Activated CD4-positive, alpha-beta T cell treated with anti-CD3 and anti-CD28 coated beads for 36 hours (primary cell): ENCODE measurements around the gene TCL1B. TPM values are rescaled to one million over a fixed set of nuclear protein-coding genes. Genes with fewer than 3 reads are reported as not detected.
"Not testable (repeated sequence)": the region's sequence is repeated elsewhere in the genome, so short reads cannot be mapped to it uniquely, and the experiment has no call there.

Experiments used
- ATAC-seq: fragments of 200-7000 bp; cut with Tn5 transposase; one replicate; pipeline ENCODE4 v1.10.0; 2021; ENCODE audit warnings: mild to moderate bottlenecking, moderate library complexity
- CTCF ChIA-PET: fragments of 350-600 bp; sonication (Branson Sonifier 250); formaldehyde crosslinking; loops from one replicate; lab custom pipeline; 2021; ENCODE audit warnings: antibody characterized with exemption; lab: Charles Lee
- POLR2A ChIA-PET: fragments of 350-600 bp; sonication (Branson Sonifier 250); formaldehyde crosslinking; loops from one replicate; lab custom pipeline; 2021; ENCODE audit warnings: antibody characterized with exemption, inconsistent platforms; lab: Charles Lee
- DNase-seq: peaks from one replicate; pipeline ENCODE4 v3.0.0-alpha.2; 2020
- H3K27ac Mint-ChIP-seq: one replicate; pipeline ENCODE4 v1.8.0; 2021; ENCODE audit warnings: mixed read lengths
- H3K27me3 Mint-ChIP-seq: one replicate; pipeline ENCODE4 v1.8.0; 2021; ENCODE audit warnings: mixed read lengths
- H3K36me3 Mint-ChIP-seq: one replicate; pipeline ENCODE4 v1.8.0; 2021; ENCODE audit warnings: low read depth, mixed read lengths
- H3K4me1 Mint-ChIP-seq: one replicate; pipeline ENCODE4 v1.8.0; 2021; ENCODE audit warnings: mixed read lengths
- H3K4me3 Mint-ChIP-seq: one replicate; pipeline ENCODE4 v1.8.0; 2021; ENCODE audit warnings: mild to moderate bottlenecking, moderate library complexity, mixed read lengths
- H3K9me3 Mint-ChIP-seq: one replicate; pipeline ENCODE4 v1.8.0; 2021; ENCODE audit warnings: low read depth, mixed read lengths
- intact Hi-C, 2 experiments: fragments of 100-400 bp; cut with DNase I in 1 of 2; cut with micrococcal nuclease in 1 of 2; formaldehyde crosslinking; loops; one replicate each; pipeline versions ENCODE4 v1.14.2 to v1.15.1; 2022 to 2024; cut with DNase I, micrococcal nuclease
- total RNA-seq, 2 experiments: library from RNA; stranded (reverse); gene quantifications; one replicate each; pipeline ENCODE4 v1.2.3, GENCODE V29; 2021

The TCL1B gene
- total RNA-seq, 2 experiments from 2014 or later = not detected

DNA sequence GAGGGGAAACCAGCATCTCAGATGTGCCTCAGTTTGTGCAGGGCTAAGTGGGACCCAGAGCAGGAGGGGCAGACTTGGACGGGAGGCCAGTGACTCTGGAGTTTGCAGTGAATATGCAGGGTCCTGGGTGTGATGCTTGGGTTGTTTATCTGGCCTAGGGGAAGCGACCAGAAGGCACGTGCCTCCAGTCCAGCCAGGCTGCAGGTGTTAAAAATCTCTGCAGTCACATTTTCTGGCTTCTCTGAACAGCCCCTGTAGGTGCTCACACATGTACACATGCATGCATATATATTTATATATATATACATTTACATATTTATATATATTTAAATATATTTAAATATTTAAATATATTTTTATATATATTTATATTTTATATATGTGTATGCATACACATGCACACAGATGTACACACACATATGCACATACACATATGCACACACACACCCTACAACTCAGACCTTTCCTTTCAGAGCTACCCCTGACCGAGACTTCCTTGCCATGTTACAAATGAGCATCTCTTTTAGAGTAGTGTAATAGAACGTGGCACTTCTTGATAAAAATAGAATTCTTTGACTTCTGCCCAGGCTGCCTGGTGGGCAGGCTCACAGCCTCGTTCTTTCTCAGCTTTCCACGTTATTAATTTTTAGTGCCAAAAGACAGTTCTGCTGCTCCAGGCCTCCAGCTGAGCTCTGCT lies 26.8 kb upstream of the TCL1B start:
- DNase-seq (no peak), ATAC-seq (no peak)
- intact Hi-C loops = no loop called here
- H3K4me1 Mint-ChIP-seq = peaks cover 4% of the 10 kb centered on the region
- no peak overlapping the region for H3K27ac Mint-ChIP-seq
- H3K9me3 Mint-ChIP-seq = no peaks in the 10 kb centered on the region
- CTCF ChIA-PET = interaction anchor here (0.5 kb wide), 1 partner anchor 14 kb away, joined by 3 read pairs; no protein-coding TSS in a partner anchor
- no peak overlapping the region for H3K4me3 Mint-ChIP-seq
- no peaks in the 10 kb centered on the region for H3K36me3 Mint-ChIP-seq
- peaks cover 16% of the 10 kb centered on the region for H3K27me3 Mint-ChIP-seq
- POLR2A ChIA-PET = no interaction called here

DNA sequence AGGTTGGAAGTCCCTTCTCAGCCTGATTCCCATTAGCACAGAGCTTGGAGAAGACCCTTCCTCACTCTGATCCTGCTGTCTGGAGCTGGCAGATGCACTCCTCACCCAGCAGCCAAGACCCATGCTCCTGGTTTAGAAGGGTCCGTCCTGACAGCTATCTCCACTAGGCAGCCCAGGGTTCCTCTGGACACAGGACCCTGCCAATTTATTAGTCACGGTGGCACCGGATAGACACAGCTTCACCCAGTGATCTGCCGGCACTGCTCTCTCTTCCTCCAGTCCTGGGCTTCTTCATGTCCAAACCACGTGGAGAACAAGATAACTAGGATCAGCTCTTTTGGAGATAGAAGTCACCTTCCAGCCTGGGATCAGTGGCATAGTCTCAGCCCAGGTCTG lies 26.2 kb upstream of the TCL1B start:
- no peaks in the 10 kb centered on the region for H3K36me3 Mint-ChIP-seq
- peaks cover 4% of the 10 kb centered on the region for H3K4me1 Mint-ChIP-seq
- H3K27ac Mint-ChIP-seq = no peak overlapping the region
- peaks cover 16% of the 10 kb centered on the region for H3K27me3 Mint-ChIP-seq
- ATAC-seq (no peak), DNase-seq (no peak)
- no peaks in the 10 kb centered on the region for H3K9me3 Mint-ChIP-seq
- intact Hi-C loops = loop anchor here in 1 of 2 experiments (5.0 kb wide), 1 partner anchor 98 kb away; no protein-coding TSS in a partner anchor
- no peak overlapping the region for H3K4me3 Mint-ChIP-seq
- CTCF ChIA-PET = interaction anchor here (0.5 kb wide), 1 partner anchor 13 kb away, joined by 3 read pairs; no protein-coding TSS in a partner anchor
- POLR2A ChIA-PET = no interaction called here

DNA sequence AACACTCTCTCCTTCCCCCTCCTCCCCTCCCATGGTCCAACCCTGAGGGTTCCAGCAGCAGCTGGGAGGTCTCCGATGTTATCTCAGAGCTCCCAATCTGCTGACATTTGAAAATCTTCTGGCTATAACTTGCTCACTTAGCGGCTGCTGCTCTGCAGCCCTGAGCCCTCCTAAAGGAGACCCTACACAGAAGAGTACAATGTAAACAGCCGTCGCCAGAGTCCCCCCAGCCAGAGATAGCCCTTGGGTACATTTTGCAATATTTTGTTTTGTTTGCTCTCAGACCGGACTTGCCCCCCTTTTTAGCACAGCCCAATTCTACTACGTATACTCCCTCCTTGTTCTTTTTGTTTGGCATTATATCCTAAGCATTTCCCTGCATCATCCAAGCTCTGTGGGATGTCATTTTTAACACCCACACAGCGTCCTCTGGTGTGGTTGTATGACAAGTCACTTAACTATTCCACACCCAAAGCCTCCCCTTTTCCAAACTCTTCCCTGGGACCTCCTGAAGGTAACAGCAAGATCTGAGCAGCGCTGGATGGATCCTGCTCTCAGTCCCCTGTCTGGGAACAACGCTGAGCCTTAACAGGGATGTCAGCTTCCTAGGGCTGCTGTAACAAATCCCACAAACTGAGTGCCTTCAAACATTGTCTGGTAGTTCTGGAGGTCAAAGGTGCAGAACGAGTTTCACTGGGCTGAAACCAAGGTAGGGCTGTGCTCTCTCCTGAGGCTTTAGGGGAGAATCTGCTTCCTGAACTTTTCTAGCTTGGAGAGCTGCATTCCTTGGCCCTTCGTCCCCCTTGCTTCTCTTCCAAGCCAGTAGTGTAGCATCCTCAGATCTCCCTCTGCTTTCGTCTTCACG lies 25.3 kb upstream of the TCL1B start:
- Mint-ChIP-seq H3K27me3 (peaks cover 16% of the 10 kb centered on the region), H3K27ac (no peak overlapping the region), H3K9me3 (no peaks in the 10 kb centered on the region), H3K4me3 (no peak overlapping the region), H3K36me3 (no peaks in the 10 kb centered on the region), H3K4me1 (peaks cover 4% of the 10 kb centered on the region)
- ChIA-PET POLR2A (interaction anchor here (0.6 kb wide), 1 partner anchor 360 kb away, joined by 3 read pairs; no protein-coding TSS in a partner anchor), CTCF (no interaction called here)
- ATAC-seq (no peak), DNase-seq (no peak)
- intact Hi-C loops = loop anchor here in 1 of 2 experiments (5.0 kb wide), 1 partner anchor 99 kb away; no protein-coding TSS in a partner anchor

DNA sequence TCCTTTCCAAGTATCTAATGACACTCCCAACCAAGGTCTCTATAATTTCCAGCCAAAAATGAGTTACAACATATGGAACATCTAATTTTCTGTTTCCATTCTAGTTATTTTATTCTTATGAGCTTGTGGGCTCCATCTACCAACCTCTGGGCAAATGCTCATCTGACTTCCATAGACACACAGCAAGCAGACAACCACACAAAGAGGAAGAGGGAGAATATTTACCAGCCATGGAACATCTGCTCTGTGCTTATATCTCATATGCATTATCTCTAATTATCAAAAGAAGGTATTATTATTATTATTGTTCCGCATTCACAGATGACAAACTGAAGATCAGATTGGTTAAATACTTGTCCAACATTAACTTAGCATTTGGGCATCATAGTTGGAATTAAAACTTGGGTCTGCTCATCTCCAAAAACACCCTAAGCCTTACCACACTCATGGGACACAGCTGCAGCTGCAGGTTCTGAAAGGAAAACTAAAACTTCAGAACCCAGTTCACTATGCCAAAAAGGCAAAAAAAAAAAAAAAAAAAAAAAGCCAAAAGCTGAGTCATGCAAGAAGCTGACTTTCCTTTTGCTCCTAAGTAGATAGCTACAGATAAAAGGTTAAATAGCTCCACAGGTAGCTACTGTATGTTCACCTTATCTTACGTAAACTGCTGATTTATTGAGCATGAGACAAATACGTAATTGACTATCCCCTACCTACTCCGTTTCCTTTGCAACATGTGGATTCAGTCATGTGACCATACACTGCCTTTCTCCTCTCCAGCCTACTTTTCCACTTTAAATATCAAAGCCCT lies 23.6 kb upstream of the TCL1B start:
- peaks cover 4% of the 10 kb centered on the region for H3K4me1 Mint-ChIP-seq
- H3K27me3 Mint-ChIP-seq = peaks cover 16% of the 10 kb centered on the region
- H3K4me3 Mint-ChIP-seq = no peak overlapping the region
- intact Hi-C loops = loop anchor here in 1 of 2 experiments (5.0 kb wide), 1 partner anchor 100 kb away; no protein-coding TSS in a partner anchor
- ATAC-seq (no peak), DNase-seq (no peak)
- POLR2A ChIA-PET = no interaction called here
- H3K36me3 Mint-ChIP-seq = no peaks in the 10 kb centered on the region
- CTCF ChIA-PET = interaction anchor here (1.0 kb wide), 1 partner anchor 56 kb away, joined by 4 read pairs; no protein-coding TSS in a partner anchor
- no peak overlapping the region for H3K27ac Mint-ChIP-seq
- H3K9me3 Mint-ChIP-seq = no peaks in the 10 kb centered on the region

DNA sequence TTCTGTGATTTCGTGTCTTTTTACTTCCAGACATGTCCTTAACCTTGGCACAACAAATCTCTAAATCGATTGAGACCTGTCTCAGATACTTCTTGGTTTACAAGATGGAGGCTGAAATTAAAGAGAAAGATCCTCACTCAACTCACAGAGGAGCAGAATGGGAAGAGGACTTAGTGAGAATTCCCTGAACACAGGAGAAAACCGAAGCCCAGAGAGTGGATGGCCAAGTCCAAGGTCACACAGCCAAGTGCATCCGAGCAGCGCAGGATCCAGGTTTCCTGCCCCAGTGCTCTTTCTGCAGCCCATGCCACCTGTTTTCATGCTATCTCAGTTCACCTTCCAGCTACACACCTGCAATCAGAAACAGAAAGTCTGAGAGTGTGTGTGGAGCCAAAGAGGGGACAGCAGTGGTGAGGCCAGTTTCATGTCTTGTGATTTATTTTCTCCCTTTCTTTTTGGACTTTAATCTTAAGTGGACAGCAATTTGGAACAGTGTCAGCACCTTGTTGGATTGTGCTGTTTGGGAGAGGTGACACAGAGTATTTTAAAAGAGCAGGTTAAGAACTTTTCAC lies 22.9 kb upstream of the TCL1B start:
- POLR2A ChIA-PET = no interaction called here

DNA sequence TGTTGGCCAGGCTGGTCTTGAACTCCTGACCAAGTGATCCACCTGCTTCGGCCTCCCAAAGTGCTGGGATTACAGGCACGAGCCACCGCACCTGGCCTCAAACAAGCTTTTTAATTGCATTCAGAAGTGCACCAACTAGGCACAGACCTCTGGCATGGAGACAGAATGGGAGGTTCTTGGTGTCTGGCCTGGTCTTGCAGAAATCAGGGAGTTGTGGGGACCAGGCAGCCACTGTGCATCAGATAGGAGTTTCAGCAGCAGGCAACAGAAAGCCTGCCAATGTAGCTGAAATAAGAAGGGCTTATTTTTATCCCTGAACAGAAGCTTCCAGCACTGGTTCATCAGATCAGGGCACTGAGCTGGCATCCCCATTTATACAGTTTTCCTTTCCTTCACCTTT lies 22.2 kb upstream of the TCL1B start:
- peaks cover 10% of the 10 kb centered on the region for H3K27me3 Mint-ChIP-seq
- no peak overlapping the region for H3K27ac Mint-ChIP-seq
- CTCF ChIA-PET = interaction anchor here (1.1 kb wide), 1 partner anchor 10 kb away, joined by 3 read pairs; no protein-coding TSS in a partner anchor
- no peaks in the 10 kb centered on the region for H3K36me3 Mint-ChIP-seq
- H3K9me3 Mint-ChIP-seq = no peaks in the 10 kb centered on the region
- intact Hi-C loops = loop anchor here in 1 of 2 experiments (5.0 kb wide), 1 partner anchor 102 kb away; no protein-coding TSS in a partner anchor
- no peak for DNase-seq
- POLR2A ChIA-PET = no interaction called here
- H3K4me3 Mint-ChIP-seq = no peak overlapping the region
- peaks cover 4% of the 10 kb centered on the region for H3K4me1 Mint-ChIP-seq
- no peak for ATAC-seq

More for the DNA sequence above, 22.9 kb upstream of the TCL1B start:
- H3K36me3 Mint-ChIP-seq = no peaks in the 10 kb centered on the region
- H3K4me3 Mint-ChIP-seq = no peak overlapping the region
- H3K27me3 Mint-ChIP-seq = peaks cover 13% of the 10 kb centered on the region
- CTCF ChIA-PET = interaction anchor here (1.0 to 1.1 kb wide), 2 partner anchors 11 to 57 kb away, joined by 3 to 4 read pairs; no protein-coding TSS in a partner anchor
- DNase-seq (no peak), ATAC-seq (no peak)
- peaks cover 4% of the 10 kb centered on the region for H3K4me1 Mint-ChIP-seq
- H3K27ac Mint-ChIP-seq = no peak overlapping the region
- intact Hi-C loops = loop anchor here in 1 of 2 experiments (5.0 kb wide), 1 partner anchor 101 kb away; no protein-coding TSS in a partner anchor
- no peaks in the 10 kb centered on the region for H3K9me3 Mint-ChIP-seq

DNA sequence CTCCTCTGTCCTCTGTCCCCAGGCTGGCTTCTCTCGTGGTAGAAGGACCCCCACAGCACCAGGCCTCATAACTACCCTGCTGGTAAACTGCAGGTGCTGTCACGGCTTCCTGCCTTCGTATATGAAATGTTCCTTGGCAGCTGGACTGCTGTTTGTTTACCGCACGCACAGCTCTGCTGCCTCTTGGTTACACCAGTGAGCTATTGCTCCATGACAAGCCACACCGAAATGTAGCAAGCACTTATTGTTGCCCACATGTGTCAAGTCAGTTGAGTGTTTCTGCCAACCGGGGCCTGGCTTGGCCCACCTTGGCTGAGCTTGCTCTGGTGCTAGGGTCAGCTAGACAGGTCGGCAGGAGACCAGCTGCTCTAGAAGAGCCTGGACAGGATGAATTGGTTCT lies 21.7 kb upstream of the TCL1B start:
- Mint-ChIP-seq H3K4me1 (peaks cover 4% of the 10 kb centered on the region), H3K9me3 (no peaks in the 10 kb centered on the region), H3K27me3 (peaks cover 9% of the 10 kb centered on the region), H3K27ac (no peak overlapping the region), H3K36me3 (no peaks in the 10 kb centered on the region), H3K4me3 (no peak overlapping the region)
- DNase-seq = no peak
- POLR2A ChIA-PET = no interaction called here
- ATAC-seq = no peak
- CTCF ChIA-PET = interaction anchor here (1.1 kb wide), 1 partner anchor 9 kb away, joined by 3 read pairs; no protein-coding TSS in a partner anchor
- intact Hi-C loops = loop anchor here in 1 of 2 experiments (5.0 kb wide), 1 partner anchor 102 kb away; no protein-coding TSS in a partner anchor

DNA sequence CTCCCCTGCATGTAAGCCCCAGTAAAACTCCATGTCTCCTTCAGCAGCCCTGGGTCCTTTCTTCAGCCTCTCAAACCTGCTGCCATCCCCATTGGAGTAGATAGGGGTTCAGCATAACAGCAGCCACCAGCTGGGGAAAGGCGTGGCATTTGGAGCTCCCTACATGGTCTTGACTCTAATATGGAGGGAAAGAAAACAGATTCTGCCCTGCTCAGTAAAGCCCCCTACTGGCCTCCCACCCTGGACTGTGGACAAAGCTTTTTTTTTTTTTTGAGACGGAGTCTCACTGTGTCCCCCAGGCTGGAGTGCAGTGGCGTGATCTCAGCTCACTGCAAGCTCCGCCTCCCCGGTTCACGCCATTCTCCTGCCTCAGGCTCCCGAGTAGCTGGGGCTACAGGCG lies 20.7 kb upstream of the TCL1B start:
- H3K27me3 Mint-ChIP-seq = peaks cover 12% of the 10 kb centered on the region
- POLR2A ChIA-PET, H3K9me3 Mint-ChIP-seq, H3K27ac Mint-ChIP-seq, intact Hi-C loops, ATAC-seq, DNase-seq, H3K36me3 Mint-ChIP-seq, H3K4me1 Mint-ChIP-seq, H3K4me3 Mint-ChIP-seq: not testable (repeated sequence)
- CTCF ChIA-PET = interaction anchor here (0.6 kb wide), 1 partner anchor 264 kb away, joined by 3 read pairs; no protein-coding TSS in a partner anchor

DNA sequence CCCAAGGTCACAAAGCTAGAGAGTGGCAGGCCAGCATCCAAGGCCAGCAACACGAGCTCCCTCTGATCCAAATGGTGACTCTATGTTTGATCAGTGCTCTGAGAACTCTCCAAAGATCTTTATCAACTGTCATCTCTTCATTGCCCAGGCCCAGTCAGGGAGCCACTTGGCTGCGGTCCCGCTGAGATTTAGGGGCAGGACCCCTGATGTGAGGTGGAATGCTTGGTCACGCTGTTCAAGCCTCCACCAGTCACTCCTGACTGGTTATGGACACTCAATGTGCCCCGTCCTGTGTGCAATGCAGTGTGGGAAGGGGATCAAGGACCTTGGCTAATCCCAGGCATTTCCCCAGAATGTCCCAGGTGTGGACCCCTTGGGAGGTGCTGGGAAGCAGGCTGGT lies 19.8 kb upstream of the TCL1B start:
- ChIA-PET POLR2A (no interaction called here), CTCF (no interaction called here)
- DNase-seq (no peak), ATAC-seq (no peak)
- no peak overlapping the region for H3K27ac Mint-ChIP-seq
- no peaks in the 10 kb centered on the region for H3K36me3 Mint-ChIP-seq
- H3K4me1 Mint-ChIP-seq = peaks cover 4% of the 10 kb centered on the region
- H3K4me3 Mint-ChIP-seq = no peak overlapping the region
- intact Hi-C loops = no loop called here
- H3K9me3 Mint-ChIP-seq = no peaks in the 10 kb centered on the region
- peaks cover 13% of the 10 kb centered on the region for H3K27me3 Mint-ChIP-seq

DNA sequence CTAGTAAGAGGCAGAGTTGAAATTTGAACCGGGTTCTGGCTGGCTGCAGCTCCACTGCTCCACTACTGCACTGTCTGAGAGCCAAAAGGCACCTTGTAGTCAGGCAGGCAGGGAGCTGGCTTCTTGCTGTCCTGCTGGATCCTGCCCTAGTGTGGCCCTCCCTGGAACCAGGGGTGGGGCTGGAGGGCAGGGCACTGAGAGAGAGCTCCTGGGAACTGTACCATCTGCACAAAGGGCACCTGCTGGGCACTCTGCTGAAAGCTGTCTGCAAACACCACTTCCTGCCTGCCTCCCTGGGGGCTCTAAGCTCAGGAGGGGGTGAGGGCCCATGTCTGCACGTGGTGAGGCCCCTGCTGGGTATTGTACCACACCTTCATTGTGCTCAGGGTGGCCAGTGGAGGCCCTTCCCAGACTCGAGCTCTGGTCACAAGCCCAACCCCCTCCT lies 19.0 kb upstream of the TCL1B start:
- peaks cover 4% of the 10 kb centered on the region for H3K4me1 Mint-ChIP-seq
- DNase-seq (no peak), ATAC-seq (no peak)
- peaks cover 11% of the 10 kb centered on the region for H3K27me3 Mint-ChIP-seq
- ChIA-PET POLR2A (interaction anchor here (0.6 kb wide), 1 partner anchor 1158 kb away, joined by 3 read pairs; no protein-coding TSS in a partner anchor), CTCF (no interaction called here)
- H3K27ac Mint-ChIP-seq = no peak overlapping the region
- no peaks in the 10 kb centered on the region for H3K36me3 Mint-ChIP-seq
- intact Hi-C loops = no loop called here
- H3K9me3 Mint-ChIP-seq = no peaks in the 10 kb centered on the region
- H3K4me3 Mint-ChIP-seq = no peak overlapping the region
